Mesodermal cell (in vitro differentiated cells): ENCODE data around the gene NYAP2. TPM values are rescaled to one million over a fixed set of nuclear protein-coding genes. Genes with fewer than 3 reads are reported as not detected.

ENCODE experiments used
- H3K27ac ChIP-seq: 2 replicates; pipeline ENCODE4 v1.7.0; 2013; ENCODE audit warnings: mild to moderate bottlenecking, low read depth, low read length, moderate library complexity; ENCODE audit not compliant: severe bottlenecking
- H3K36me3 ChIP-seq: 2 replicates; pipeline ENCODE4 v1.7.1; 2013; ENCODE audit warnings: mild to moderate bottlenecking, low read length, moderate library complexity; ENCODE audit not compliant: control insufficient read depth, insufficient read depth
- H3K4me1 ChIP-seq: one replicate; pipeline ENCODE4 v1.7.1; 2013; ENCODE audit warnings: mild to moderate bottlenecking, low read length; ENCODE audit not compliant: insufficient read depth, control insufficient read depth, poor library complexity, severe bottlenecking
- H3K4me3 ChIP-seq: 2 replicates; pipeline ENCODE4 v1.7.0; 2013; ENCODE audit warnings: low read length, control low read depth, mild to moderate bottlenecking; ENCODE audit not compliant: insufficient read depth, poor library complexity, severe bottlenecking; ENCODE audit errors: extremely low read depth
- H3K9me3 ChIP-seq: 2 replicates; pipeline ENCODE4 v1.7.1; 2013; ENCODE audit warnings: mild to moderate bottlenecking, low read length, moderate library complexity; ENCODE audit not compliant: control insufficient read depth
- WGBS, 2 experiments: methylation state at CpG; one replicate each; pipeline ENCODE4 v1.1.5; 2013; ENCODE audit warnings: missing lambda C conversion rate in 2 of 2; ENCODE audit not compliant: insufficient coverage in 2 of 2; 5-methylcytosine and 5-hydroxymethylcytosine counted together
- polyA plus RNA-seq, 2 experiments: library from polyadenylated mRNA; stranded (reverse); fragments of 50-300 nt; gene quantifications; one replicate each; pipeline ENCODE4 v1.2.3, GENCODE V29; 2013

The NYAP2 gene
- polyA plus RNA-seq (2013, experiment 1 of 2) = 0.29 TPM
- 0.20 TPM for polyA plus RNA-seq (2013, experiment 2 of 2)

- WGBS, 2 experiments = 80% methylated on average over 1 of the region's 5 CpGs; no CpG with 5 or more reads in 1 of the 2 experiments
- Histone ChIP-seq H3K27ac (no peak within 1 kb of the TSS), H3K4me1 (no peaks in the 10 kb centered on the region), H3K36me3 (no peaks in the 10 kb centered on the region), H3K9me3 (no peaks in the 10 kb centered on the region), H3K4me3 (no peak within 1 kb of the TSS)
Observed at GRCh38 chr2:225399504-225399903, at the start of gene NYAP2. TSS of gene NYAP2 (plus strand) at chr2:225399710. CDS start at chr2:225408881, 9,171 bp downstream.

- H3K27ac ChIP-seq = peak overlapping the region; percentile 82
- 67 to 100% methylated on average over 1 of the region's 1 CpG for WGBS, 2 experiments
Observed at GRCh38 chr2:225353579-225354085, 45.9 kb upstream of the NYAP2 start.

GRCh38 chr2:225354281-225354774 is 45.2 kb upstream of the NYAP2 start:
- H3K4me3 ChIP-seq = no peak overlapping the region
- no peaks in the 10 kb centered on the region for H3K36me3 ChIP-seq
- peak overlapping the region; percentile 82 for H3K27ac ChIP-seq
- peaks cover 23% of the 10 kb centered on the region for H3K4me1 ChIP-seq
- 10 to 16% methylated on average over 3 of the region's 3 CpGs for WGBS, 2 experiments
- no peaks in the 10 kb centered on the region for H3K9me3 ChIP-seq

More at GRCh38 chr2:225353579-225354085, 45.9 kb upstream of the NYAP2 start:
- H3K4me3 ChIP-seq = no peak overlapping the region
- peaks cover 23% of the 10 kb centered on the region for H3K4me1 ChIP-seq
- no peaks in the 10 kb centered on the region for H3K36me3 ChIP-seq
- H3K9me3 ChIP-seq = no peaks in the 10 kb centered on the region

- no peak overlapping the region for H3K27ac ChIP-seq
- H3K4me1 ChIP-seq = peaks cover 23% of the 10 kb centered on the region
- no peak overlapping the region for H3K4me3 ChIP-seq
- 100% methylated on average over 1 of the region's 3 CpGs; no CpG with 5 or more reads in 1 of the 2 experiments for WGBS, 2 experiments
- H3K9me3 ChIP-seq = no peaks in the 10 kb centered on the region
- no peaks in the 10 kb centered on the region for H3K36me3 ChIP-seq
Observed at GRCh38 chr2:225355788-225356187, 43.7 kb upstream of the NYAP2 start.

- no peaks in the 10 kb centered on the region for H3K9me3 ChIP-seq
- no peaks in the 10 kb centered on the region for H3K36me3 ChIP-seq
- H3K4me3 ChIP-seq = no peak overlapping the region
- H3K4me1 ChIP-seq = peaks cover 6% of the 10 kb centered on the region
- no peak overlapping the region for H3K27ac ChIP-seq
Observed at GRCh38 chr2:225366731-225367130, 32.8 kb upstream of the NYAP2 start.

- H3K4me3 ChIP-seq = no peak overlapping the region
- peak overlapping the region; percentile 26 for H3K27ac ChIP-seq
- WGBS, 2 experiments = 33 to 43% methylated on average over 1 of the region's 1 CpG
- peaks cover 6% of the 10 kb centered on the region for H3K4me1 ChIP-seq
- no peaks in the 10 kb centered on the region for H3K36me3 ChIP-seq
- no peaks in the 10 kb centered on the region for H3K9me3 ChIP-seq
Observed at GRCh38 chr2:225367482-225367881, 32.0 kb upstream of the NYAP2 start.

- Histone ChIP-seq H3K4me1 (no peaks in the 10 kb centered on the region), H3K27ac (no peak overlapping the region), H3K4me3 (no peak overlapping the region), H3K36me3 (no peaks in the 10 kb centered on the region), H3K9me3 (peaks cover 5% of the 10 kb centered on the region)
- WGBS, 2 experiments = 90% methylated on average over 2 of the region's 3 CpGs; no CpG with 5 or more reads in 1 of the 2 experiments
Observed at GRCh38 chr2:225378984-225379383, 20.5 kb upstream of the NYAP2 start.

- no peaks in the 10 kb centered on the region for H3K4me1 ChIP-seq
- no peaks in the 10 kb centered on the region for H3K36me3 ChIP-seq
- H3K4me3 ChIP-seq = no peak overlapping the region
- peaks cover 9% of the 10 kb centered on the region for H3K9me3 ChIP-seq
- H3K27ac ChIP-seq = no peak overlapping the region
- WGBS, 2 experiments = 93 to 95% methylated on average over 3 of the region's 6 CpGs
Observed at GRCh38 chr2:225379856-225380255, 19.7 kb upstream of the NYAP2 start.

- 70% methylated on average over 2 of the region's 4 CpGs; no CpG with 5 or more reads in 1 of the 2 experiments for WGBS, 2 experiments
- H3K4me3 ChIP-seq = no peak overlapping the region
- peaks cover 9% of the 10 kb centered on the region for H3K9me3 ChIP-seq
- H3K27ac ChIP-seq = no peak overlapping the region
- no peaks in the 10 kb centered on the region for H3K4me1 ChIP-seq
- no peaks in the 10 kb centered on the region for H3K36me3 ChIP-seq
Observed at GRCh38 chr2:225381609-225382008, 17.9 kb upstream of the NYAP2 start.

GRCh38 chr2:225398372-225398771 is 1.1 kb upstream of the NYAP2 start:
- H3K4me1 ChIP-seq = no peaks in the 10 kb centered on the region
- H3K27ac ChIP-seq = no peak overlapping the region
- no peaks in the 10 kb centered on the region for H3K36me3 ChIP-seq
- no CpG with 5 or more reads among the region's 2 CpGs for WGBS, 2 experiments
- no peak overlapping the region for H3K4me3 ChIP-seq
- no peaks in the 10 kb centered on the region for H3K9me3 ChIP-seq

GRCh38 chr2:225400060-225400511 is 576 bp downstream of the NYAP2 start:
- Histone ChIP-seq H3K4me3 (no peak overlapping the region), H3K9me3 (no peaks in the 10 kb centered on the region), H3K36me3 (no peaks in the 10 kb centered on the region), H3K4me1 (no peaks in the 10 kb centered on the region), H3K27ac (no peak overlapping the region)
- 11 to 14% methylated on average over 8 of the region's 8 CpGs for WGBS, 2 experiments
